Occipital lobe (tissue), 2 donors: ENCODE measurements around the gene LAP3. TPM values are rescaled to one million over a fixed set of nuclear protein-coding genes. Genes with fewer than 3 reads are reported as not detected.
"Not testable (repeated sequence)": the region's sequence is repeated elsewhere in the genome, so short reads cannot be mapped to it uniquely, and the experiment has no call there.

Experiments used
- DNase-seq: peaks from one replicate; lab custom pipeline; 2025; lab: John Stamatoyannopoulos, UW
- total RNA-seq: library from RNA; depleted of rRNA; stranded (reverse); fragments of >200 nt; gene quantifications from one replicate; pipeline ENCODE4 v1.2.3, GENCODE V29; 2014

Gene LAP3
- 45.2 TPM for total RNA-seq

DNA sequence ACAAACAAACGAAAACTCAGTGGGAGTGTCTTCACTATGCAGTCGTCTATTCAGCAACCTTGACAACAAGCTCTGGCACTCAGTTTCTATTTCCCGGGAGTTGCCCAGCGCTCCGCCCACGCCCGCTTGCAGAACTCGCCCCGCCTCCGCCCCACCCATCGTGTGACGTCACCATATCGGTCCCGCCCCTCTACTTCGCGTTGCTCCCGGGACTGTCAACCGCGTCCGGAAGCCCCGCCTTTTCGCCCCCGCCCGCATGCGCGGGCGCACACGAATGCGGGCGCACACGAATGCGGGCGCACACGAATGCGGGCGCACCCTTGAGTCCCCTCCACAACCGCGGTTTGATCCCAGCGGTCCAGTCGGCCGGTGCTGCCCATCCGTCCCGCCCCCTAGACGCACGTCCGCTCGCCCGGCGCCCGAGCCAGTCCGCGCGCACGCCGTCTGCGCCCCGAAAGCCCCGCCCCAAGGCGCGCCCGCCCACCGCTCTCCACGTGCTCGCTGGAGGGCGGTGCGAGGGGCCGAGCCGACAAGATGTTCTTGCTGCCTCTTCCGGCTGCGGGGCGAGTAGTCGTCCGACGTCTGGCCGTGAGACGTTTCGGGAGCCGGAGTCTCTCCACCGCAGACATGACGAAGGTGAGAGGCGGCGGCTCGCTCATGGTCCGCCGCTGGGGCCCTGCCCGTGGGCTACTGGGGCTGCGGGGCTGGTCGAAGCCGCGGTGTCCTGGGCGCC is at the start of gene LAP3:
TSS of gene LAP3 (plus strand) at position 267 of the 733 bp plus-strand sequence. CDS start at position 535, 268 bp downstream.
- DNase-seq, result peak; percentile 98

DNA sequence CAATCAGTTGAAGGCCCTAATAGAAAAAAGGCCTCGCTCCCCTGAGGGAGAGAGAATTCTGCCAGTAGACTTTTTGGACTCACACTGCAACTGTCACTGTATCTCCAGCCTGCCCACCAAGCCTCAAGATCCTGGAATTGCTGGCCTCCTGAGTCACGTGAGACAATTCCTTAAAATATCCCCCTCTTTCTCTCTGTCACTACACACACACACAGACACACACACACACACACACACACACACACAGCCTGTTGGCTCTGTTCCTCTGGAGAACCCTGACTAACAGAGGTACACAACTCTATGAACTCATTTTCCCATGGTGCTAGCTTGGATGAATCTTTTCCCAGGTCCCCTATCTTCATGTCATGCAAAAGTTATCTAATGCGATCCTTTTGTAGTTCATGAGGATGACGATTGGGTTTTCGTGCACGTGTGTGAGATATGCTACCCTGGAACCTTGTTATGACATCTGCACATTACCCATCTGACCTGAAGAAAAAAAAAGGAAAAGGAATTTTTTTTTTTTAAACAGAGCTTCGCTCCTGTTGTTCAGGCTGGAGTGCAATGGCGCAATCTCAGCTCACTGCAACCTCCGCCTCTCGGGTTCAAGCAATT is 48.3 kb upstream of the LAP3 start:
- no peak for DNase-seq

DNA sequence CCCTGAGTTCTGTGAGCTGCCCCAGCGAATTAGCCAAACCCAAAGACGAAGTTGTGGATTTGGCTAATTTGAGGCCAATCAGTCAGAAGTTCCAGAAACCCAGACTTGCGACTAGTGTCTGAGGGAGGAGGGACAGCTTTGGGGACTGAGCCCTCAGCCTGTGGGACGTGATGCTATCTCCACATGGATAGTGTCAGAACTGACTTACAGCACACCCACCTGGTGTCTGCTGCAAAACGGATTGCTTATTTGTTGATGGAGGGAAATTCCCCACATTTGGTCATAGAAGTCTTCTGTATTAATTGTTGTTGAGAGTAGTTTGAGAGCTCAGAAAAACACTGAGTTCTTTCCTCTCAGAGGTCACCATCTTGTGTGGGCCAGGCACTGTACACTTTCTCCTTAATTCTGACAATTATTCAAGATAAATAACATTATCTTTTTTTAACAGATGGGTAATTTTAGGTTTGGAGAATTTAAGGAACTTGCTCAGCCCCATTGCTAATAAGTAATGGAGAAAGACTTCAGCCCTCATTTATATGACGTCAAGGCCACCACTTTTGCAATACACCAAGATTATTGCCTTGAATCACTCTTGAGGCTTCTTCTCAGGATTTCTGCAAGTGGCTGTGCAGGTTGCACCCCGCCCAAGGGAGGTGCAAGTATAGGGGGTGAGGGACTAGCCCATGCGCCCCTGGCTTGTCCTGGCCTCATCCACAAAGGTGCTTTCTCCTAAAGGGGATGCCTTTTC is 45.3 kb upstream of the LAP3 start:
- no peak for DNase-seq

- DNase-seq, result no peak
These were observed 42.3 kb upstream of the LAP3 start for GRCh38 chr4:17534705-17535104.

DNA sequence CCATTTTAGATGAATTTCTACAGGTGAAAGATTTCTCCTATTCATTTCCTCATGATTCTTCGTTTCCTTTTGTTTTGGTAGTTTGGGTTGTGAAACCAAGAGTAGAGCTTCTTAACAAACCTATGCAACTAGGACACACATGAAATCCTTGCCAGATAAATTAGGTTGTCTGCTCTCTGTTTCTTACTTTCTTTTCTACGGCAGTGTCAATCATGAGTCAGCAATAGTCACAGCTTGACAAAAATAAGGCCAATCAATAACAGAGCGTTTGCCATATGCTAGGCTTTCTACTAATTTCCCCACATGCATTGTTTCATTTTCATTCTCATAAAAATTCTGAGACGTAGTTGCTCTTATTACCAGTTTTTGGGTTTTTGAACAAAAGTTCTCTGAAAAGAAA is 41.8 kb upstream of the LAP3 start:
- DNase-seq, result no peak

DNA sequence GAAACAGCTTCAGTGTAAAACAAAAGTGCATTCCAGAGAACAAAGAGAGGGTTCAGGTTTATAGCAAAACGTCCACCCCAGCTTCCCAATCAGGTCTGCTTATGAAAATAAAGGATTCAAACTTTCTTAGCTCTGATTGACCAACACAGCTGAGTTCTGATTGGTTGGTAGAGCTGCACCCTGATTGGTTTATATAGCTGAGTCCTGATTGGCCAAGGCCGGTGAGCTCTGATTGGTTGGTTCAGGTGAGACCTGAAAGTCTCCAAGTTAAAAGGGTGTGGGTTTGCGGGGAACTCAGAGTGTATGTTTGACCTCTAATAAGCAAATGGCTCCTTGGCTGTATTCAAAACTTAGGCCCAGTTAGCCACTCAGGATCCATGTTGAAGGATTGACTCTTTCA is 41.1 kb upstream of the LAP3 start:
- DNase-seq, result no peak

DNA sequence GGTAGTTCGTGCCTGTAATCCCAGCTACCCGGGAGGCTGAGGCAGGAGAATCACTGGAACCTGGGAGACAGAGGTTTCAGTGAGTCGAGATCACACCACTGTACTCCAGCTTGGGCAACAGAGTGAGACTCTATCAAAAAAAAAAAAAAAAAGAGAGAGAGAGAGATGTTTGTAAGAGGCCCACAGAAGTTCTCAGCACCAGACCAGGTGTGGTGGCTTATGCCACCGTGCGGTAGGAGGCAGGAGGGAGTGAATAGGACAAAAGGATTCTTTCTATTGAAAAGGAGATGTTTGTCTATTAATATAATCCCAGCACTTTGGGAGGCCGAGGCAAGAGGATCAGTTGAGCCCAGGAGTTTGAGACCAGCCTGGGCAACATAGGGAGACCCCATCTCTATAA is 39.9 kb upstream of the LAP3 start:
- DNase-seq, result not testable (repeated sequence)

DNA sequence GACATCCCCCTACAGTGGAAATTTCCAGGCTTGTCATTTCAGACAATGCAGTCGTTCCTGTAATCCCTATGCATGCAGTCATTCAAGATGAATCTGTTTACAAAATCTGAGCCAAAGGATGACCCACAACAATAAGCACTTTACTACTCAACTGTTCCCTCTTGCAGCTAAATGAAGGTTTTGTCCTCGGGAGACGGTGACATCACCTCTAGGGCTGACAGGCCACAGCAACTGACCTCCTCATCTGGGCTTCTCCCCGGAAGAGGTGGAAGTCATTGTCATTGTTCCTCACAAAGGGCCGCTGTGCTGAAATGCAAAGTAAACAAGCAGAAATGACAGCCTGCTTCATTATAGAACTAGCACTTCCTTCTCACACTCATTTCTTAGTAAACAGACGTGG is 32.8 kb upstream of the LAP3 start:
- peak; percentile 76 for DNase-seq

GRCh38 chr4:17544831-17545234 is 32.2 kb upstream of the LAP3 start:
- no peak for DNase-seq

- no peak for DNase-seq
These were observed 31.4 kb upstream of the LAP3 start for GRCh38 chr4:17545374-17546140.

DNA sequence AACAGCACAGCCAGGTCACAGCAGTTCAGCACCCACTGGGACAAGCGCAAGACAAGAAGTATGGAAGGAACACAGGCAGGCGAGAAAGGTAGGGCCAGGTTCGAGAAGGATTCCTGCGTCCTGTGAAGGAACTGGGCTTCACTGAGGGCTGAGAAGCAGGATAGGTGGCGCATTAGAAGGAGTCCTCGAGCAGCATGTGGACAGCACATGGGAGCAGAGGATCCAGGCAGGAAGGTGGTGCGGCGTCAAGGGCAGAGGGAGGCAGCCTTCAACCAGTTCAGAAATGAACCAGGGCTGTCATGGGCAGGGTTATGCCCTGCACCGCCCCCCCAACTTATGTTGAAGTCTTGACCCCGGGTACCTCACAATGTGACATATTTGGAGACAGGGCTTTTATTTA is 30.8 kb upstream of the LAP3 start:
- DNase-seq, result no peak

- no peak for DNase-seq
These were observed 30.3 kb upstream of the LAP3 start for GRCh38 chr4:17546678-17547077.

- DNase-seq, result no peak
These were observed 26.4 kb upstream of the LAP3 start for GRCh38 chr4:17550549-17550948.

DNA sequence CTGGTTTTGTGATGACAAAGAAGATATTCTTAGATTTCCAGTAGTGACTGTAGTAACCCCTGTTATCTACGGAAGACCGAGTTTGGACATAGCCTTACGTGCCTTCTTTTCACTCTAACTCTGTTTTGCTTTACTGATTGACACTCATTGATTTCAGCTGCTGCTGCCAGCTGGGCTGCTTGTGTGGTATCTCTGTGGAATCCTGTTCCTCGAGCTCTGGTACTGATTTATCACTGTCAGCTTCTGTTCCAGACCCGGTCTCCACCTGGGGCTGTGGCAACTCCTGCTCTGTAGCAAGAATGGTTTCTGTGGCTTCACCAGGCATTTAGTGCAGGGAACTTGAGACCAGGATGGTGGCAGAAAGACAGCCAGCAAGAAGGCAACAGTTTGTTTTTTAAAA is 24.6 kb upstream of the LAP3 start:
- no peak for DNase-seq

DNA sequence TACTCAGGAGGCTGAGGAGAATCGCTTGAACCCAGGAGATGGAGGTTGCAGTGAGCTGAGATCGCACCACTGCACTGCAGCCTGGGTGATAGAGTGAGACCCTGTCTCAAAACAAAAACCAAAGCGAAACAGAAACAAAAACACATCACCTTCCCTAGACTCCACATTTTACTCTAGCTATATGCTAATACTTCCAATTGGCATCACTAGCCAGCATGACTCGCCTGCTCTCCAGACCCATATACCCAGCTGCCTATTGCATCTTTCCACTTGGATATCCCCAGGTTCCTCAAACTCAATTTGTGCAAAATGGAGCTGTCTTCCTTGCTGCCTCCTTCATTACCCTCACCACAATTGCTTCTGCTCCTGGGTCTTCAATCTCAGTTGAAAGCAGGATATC is 22.4 kb upstream of the LAP3 start:
- no peak for DNase-seq

- no peak for DNase-seq
These were observed 20.5 kb upstream of the LAP3 start for GRCh38 chr4:17556498-17556897.

DNA sequence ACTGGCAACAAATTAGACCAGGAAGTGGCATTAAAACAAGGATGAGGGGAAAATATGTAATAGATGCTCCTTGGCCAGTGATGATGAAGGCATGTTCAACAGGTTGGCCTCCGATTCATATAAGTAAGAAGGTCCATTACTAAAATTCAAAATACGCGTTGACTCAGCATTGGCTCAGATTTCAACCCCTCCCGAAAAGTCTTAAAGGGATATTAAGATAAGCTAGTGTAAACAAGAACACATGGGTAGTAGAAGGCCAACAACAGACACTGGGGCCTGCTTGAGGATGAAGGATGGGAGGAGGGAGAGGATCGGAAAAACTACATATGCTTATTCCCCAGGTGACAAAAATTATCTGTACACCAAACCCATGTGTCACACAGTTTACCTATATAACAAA is 19.1 kb upstream of the LAP3 start:
- DNase-seq, result no peak

DNA sequence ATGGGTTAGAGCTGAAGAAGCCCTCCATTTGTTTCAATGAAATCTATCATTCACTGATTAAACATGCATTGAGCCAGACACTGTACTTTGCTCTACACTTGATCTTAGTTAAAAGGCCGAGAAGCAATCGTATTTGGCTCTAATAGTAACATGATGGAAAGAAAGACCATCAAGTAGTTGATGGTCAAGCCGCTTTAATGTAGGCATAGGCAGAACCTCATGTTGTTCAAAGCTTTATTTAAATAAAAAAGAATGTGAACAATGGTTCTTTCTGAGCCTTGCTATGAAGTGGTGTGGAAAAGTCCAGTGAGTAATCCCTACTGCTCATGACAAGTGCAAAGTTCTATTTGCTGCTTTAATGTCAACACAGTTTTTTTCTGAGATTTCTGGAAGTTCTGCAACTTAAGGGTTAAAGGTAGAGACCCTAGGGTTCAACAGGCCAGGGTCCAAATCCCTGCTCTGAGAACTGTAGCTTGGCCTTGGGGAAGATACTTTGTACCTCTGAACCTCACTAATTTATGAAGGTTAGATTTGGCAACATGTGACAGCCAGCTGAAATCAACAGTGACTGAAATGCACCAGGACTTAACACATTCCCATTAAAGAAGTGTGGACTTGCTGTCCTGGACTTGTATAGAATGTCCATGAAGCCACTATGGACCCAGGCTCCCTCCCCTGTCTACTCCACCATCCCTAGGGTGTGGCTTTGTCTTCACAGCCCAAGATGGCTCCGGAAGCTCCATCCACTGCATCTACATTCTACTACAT is 17.9 kb upstream of the LAP3 start:
- no peak for DNase-seq

- DNase-seq, result no peak
These were observed 17.3 kb upstream of the LAP3 start for GRCh38 chr4:17559709-17560048.

GRCh38 chr4:17560065-17560673 is 16.8 kb upstream of the LAP3 start:
- DNase-seq, result no peak
